BE2C (cell line): ENCODE measurements around the gene RBM47.

Experiments used
- DNase-seq: peaks from one replicate; pipeline ENCODE4 v3.0.0-alpha.2; 2020
- H3K27me3 ChIP-seq: fragments of 250-450 bp; sonication (Bioruptor Pico); 2 replicates; pipeline ENCODE4 v1.5.1; 2020; ENCODE audit warnings: mild to moderate bottlenecking
- H3K36me3 ChIP-seq: fragments of 250-450 bp; sonication (Bioruptor Pico); 2 replicates; pipeline ENCODE4 v1.5.1; 2020; ENCODE audit warnings: mild to moderate bottlenecking
- H3K4me1 ChIP-seq: fragments of 250-450 bp; sonication (Bioruptor Pico); 2 replicates; pipeline ENCODE4 v1.5.1; 2020
- H3K4me3 ChIP-seq: 2 replicates; pipeline ENCODE4 v1.5.1; 2011; ENCODE audit warnings: low read depth, low read length
- H3K9me3 ChIP-seq: fragments of 250-450 bp; sonication (Bioruptor Pico); 2 replicates; pipeline ENCODE4 v1.5.1; 2020
- TF ChIP-seq, protein P1 (sequence below): IDR thresholded peaks from 2 replicates; pipeline ENCODE4 v1.5.1; 2012; ENCODE audit warnings: mild to moderate bottlenecking, low read depth, low read length

Gene RBM47

DNA sequence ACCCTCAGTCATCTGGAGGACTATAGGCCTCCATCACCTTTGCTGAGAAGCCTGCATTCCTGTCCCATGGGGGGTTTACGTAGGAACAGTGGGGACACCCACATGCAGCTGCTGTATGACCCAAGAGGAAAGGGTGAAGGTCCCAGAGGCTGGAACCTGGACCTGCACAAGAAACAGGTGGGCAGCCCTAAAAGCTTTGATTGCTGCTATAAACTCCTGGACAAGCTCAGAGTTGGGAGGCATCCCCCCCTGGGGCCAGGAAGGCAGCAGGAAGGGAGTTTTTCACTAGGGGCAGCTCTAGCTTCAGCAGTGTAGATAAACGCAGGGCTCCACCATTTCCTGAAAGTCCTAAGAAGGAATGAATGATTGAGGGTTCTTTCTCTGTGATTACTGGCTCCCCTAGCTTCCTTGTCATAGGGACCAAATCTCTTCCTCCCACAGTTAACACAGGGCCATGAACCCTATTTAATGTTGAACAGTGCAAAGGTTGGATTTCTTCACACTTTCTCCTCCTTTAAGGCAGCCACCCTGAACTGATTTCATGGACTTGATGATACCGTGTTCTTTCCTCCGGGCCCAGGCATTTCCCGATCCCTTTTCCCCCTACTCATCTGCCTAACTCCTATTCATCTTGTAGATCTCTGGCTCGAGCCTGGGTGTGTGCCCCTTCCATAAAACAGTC is 210.3 kb downstream of the RBM47 start:
- Histone ChIP-seq H3K4me3 (no peak overlapping the region), H3K4me1 (no peaks in the 10 kb centered on the region), H3K9me3 (no peaks in the 10 kb centered on the region), H3K36me3 (no peaks in the 10 kb centered on the region), H3K27me3 (no peaks in the 10 kb centered on the region)
- DNase-seq: no peak
- TF ChIP-seq, protein P1, sequence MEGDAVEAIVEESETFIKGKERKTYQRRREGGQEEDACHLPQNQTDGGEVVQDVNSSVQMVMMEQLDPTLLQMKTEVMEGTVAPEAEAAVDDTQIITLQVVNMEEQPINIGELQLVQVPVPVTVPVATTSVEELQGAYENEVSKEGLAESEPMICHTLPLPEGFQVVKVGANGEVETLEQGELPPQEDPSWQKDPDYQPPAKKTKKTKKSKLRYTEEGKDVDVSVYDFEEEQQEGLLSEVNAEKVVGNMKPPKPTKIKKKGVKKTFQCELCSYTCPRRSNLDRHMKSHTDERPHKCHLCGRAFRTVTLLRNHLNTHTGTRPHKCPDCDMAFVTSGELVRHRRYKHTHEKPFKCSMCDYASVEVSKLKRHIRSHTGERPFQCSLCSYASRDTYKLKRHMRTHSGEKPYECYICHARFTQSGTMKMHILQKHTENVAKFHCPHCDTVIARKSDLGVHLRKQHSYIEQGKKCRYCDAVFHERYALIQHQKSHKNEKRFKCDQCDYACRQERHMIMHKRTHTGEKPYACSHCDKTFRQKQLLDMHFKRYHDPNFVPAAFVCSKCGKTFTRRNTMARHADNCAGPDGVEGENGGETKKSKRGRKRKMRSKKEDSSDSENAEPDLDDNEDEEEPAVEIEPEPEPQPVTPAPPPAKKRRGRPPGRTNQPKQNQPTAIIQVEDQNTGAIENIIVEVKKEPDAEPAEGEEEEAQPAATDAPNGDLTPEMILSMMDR: no peak

DNA sequence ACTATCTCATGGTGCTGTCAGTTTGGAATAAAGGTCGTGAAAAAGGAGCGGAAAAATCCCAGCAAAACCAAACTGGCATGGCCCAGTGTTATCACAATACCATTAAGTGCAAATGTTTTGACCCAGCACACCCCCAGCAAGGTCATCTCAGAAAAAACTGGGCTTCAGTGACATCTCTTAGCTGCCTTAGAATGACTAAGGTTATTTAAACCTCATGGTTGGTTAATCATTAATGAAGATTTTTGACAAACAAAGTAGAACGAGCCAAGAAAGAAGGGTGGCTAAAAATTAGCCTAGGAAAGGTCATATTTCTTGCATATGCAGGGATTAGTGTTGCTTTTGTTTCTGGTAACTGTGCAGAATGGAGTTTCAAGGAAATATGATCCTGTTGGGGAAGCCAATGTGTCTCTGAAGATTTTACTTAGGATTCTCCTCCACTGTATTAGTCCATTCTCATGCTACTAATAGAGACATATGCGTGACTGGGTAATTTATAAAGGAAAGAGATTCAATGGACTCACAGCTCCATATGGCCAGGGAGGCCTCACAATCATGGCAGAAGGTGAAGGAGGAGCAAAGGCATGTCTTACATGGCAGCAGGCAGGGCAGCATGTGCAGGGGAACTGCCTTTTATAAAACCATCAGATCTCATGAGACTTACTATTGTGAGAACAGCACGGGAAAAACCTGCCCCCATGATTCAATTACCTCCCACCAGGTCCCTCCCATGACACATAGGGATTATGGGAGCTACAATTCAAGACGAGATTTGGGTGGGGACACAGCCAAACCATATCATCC is 211.0 kb downstream of the RBM47 start:
- no peak overlapping the region for H3K4me3 ChIP-seq
- no peaks in the 10 kb centered on the region for H3K27me3 ChIP-seq
- TF ChIP-seq, protein P1: no peak
- DNase-seq: no peak
- H3K9me3 ChIP-seq: no peaks in the 10 kb centered on the region
- no peaks in the 10 kb centered on the region for H3K4me1 ChIP-seq
- H3K36me3 ChIP-seq: no peaks in the 10 kb centered on the region

DNA sequence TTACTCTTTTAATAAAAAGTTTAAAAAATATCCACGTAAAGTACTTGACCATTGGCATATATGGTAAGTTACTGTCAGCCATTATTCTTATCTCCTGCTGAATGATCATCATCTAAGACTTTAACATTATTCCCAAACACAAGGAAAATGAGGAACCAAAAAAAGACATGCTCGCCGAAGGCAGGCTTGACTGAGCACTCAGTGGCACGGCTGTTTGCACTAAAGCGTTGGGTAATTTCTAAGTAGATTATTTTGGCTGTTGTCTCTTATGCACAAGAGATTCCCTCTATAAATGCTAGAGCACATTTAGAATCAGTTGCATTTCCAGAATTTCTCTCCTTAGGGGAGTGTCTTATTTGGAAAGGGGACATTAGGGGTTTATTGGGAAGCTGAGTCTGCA is 211.7 kb downstream of the RBM47 start:
- TF ChIP-seq, protein P1: no peak
- Histone ChIP-seq H3K4me3 (no peak overlapping the region), H3K36me3 (no peaks in the 10 kb centered on the region), H3K9me3 (no peaks in the 10 kb centered on the region), H3K27me3 (no peaks in the 10 kb centered on the region), H3K4me1 (no peaks in the 10 kb centered on the region)
- no peak for DNase-seq

DNA sequence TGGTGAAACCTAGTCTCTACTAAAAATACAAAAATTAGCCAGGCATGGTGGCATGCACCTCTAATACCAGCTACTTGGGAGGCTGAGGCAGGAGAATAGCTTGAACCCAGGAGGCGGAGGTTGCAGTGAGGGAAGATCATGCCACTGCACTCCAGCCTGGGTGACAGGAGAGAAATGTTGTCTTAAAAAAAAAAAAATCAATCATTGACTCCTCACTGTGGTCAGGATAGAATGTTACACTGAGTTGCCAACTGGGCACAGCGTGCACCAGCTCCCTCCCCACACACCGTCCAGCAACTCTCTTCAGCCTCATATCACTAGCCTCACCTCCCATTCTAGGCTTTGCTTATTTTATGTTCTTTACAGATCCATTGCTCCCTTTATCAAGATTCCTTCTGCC is 215.0 kb downstream of the RBM47 start:
- no peak for DNase-seq
- TF ChIP-seq, protein P1: no peak
- Histone ChIP-seq H3K4me1 (no peaks in the 10 kb centered on the region), H3K27me3 (no peaks in the 10 kb centered on the region), H3K4me3 (no peak overlapping the region), H3K9me3 (no peaks in the 10 kb centered on the region), H3K36me3 (no peaks in the 10 kb centered on the region)

DNA sequence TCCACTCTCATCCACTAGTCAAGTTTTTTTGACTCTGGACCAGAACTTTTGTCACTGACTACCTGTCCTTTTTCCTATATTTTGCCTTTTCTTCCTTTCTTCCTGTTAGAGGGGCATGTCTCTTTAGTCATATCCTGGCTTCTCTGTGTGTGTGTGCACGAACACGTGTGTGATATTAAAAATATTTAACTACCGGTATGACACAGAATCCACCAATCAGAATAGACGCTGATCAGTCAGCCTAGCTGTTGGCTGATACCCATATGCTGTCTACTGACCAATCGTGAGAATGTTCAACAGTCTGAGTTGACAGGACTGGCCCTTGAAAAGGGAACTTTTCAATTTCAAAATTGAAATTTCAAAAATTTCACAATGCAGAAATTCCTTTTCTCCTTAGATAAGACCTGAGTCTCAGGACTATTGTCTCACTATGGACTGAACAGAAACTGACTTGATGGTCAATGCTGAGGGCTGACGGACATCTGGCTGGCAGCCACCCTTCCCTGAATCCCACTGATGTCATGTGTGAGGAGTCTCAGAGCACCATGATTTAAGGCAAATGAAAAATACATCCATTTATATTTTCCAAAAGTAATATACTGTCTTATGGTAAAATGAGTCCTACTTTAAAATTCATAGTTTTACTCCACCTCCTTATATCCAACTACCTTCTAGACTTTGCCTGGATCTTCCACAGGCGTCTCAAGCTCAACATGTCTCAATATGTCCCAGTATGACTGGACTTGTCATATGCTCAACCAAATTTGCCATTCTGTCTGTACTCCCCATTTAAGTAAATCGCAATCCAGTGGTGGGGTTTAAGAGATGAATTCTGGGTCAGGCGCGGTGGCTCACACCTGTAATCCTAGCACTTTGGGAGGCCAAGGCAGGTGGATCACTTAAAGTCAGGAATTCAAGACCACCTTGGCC is 216.5 kb downstream of the RBM47 start:
- DNase-seq: no peak
- H3K36me3 ChIP-seq: no peaks in the 10 kb centered on the region
- no peaks in the 10 kb centered on the region for H3K9me3 ChIP-seq
- H3K27me3 ChIP-seq: no peaks in the 10 kb centered on the region
- H3K4me1 ChIP-seq: no peaks in the 10 kb centered on the region
- no peak overlapping the region for H3K4me3 ChIP-seq
- TF ChIP-seq, protein P1: no peak
